ENCODE data around the gene DUSP10.

The DUSP10 gene

DNA sequence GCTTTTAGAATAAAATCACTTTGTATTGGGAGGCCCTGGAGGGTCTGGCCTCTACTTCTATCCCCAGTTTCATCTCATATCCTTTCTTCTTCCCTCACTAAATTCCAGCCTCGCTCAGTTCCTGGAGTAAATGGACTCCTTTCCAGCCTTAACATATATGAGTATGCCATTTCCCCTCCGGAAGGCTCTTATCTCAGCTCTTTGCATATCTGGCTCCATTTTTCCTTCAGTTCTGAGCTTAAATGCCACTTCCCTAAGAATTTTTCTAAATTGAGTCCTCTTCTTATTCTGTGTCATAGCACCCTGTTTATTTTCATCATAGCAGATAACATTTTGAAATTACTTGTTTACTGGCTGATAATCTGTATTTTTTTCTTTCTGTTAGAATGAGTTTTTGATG lies 20.2 kb upstream of the DUSP10 start:
- DNase-seq: no peak

DNA sequence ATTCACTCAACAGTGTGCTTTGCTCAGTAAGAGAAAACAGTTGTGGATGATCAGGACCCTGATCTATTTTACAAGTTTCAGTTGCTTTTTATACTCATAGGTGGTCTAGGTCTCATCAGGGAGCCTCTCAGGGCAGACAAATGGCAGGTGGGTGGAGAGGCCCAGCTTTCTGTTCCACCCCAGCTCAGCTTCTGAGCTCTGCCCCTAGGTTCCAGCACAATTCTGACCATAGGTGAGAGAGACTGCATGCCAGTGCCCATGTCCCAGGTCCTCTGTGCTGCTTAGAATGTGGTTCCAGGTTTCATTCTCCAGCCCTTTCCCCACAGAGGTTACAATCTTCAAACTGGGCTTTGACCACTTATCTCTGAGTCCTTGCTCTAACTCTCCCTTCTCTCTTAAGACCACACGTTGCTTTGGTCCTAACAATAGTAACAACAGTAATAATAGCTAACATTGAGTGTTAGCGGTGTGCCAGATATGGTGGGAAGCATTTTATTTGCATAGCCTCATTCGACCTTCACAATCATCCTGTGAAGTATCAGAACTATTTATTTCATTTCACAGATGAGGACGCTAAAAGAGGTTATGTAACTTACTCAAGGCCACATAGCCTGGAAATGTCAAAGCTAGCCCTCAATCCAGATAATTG lies 19.6 kb upstream of the DUSP10 start:
- DNase-seq: no peak

DNA sequence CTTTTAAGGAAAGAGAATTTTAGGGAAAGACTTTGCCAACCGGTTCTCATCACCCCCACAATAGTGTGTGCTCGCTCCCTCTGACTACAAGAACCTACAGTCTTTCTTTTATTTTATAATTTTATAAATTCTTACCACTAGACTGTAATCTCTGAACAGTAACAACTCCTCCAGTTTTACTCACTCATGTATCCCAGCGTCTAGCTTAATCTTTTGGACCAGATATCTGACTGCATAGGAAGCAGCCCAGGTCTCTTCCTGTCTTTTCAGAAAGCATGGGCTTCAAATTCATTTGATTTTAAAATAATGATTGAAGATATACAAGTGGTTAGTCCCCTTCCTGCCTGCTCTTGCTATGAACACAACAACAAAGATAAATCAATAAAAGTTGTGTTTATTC lies 19.0 kb upstream of the DUSP10 start:
- no peak for DNase-seq

DNA sequence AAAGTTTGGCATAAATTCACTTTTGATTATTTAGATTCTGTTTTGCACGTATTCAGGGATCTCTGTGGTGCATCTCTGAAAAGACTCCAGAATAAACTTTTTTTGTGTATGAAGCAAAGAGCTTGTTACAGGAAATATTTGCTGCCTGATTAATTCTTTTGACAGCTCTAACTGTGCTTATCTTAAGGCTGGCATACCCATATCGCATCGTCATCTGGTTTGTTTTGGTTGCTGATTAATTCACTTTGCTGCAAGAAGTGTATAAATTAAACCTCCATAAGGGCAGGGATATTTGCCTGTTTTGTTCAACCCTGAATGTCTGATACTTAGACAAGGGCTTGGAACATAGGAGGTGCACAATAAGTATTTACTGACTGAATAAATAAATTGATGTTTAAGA lies 17.5 kb upstream of the DUSP10 start:
- no peak for DNase-seq

DNA sequence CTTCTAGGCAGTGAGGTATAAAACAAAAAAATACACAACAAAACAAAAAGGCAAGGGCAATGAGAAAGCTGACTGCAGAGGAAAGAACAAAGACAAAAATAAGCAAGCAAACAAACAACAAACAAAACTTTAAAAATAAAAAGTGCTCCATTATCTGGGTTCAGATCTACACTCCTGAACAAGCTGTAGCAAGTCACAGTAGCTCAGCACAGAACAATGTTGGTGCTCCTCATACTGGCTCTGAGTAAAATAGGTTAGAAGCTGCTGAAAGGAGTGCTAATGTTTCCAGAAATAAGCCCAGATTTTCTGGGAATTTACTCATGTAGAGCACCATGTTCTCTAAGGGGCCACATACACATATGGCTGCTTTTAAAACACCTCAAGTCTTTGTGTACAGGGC lies 16.6 kb upstream of the DUSP10 start:
- no peak for DNase-seq

DNA sequence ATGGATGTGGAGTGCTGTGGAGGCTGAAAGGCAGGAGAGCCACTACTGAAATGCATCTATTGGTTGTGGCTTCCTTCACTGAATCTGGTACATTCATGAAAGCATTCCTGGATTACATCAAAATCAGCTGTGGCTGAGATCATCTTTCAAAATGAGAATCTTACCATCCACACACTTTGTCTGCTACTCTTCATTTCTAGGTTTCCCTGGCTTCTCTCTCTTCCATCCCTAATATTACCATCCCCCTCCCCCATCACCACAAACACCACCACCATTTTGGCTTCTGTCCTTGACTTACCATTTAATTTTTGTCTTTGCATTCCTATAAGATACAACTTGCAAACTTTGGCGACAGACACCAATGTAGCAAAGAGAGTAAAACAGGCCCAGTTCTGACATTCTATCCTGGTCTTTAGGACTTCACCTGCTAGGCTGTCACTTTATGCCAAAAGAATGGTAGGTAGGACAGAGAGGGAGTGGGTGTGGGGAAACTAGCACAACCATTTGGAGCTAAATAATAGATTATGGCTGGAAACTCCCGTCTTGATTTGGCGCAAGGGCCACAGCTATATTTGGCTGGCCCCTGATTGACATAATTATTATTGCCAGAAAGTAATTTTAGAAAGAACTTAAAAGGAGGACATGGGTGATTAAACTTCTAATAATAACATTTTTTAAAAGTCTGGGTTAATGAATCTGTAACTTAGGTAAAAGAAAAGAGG lies 15.1 kb upstream of the DUSP10 start:
- no peak for DNase-seq

DNA sequence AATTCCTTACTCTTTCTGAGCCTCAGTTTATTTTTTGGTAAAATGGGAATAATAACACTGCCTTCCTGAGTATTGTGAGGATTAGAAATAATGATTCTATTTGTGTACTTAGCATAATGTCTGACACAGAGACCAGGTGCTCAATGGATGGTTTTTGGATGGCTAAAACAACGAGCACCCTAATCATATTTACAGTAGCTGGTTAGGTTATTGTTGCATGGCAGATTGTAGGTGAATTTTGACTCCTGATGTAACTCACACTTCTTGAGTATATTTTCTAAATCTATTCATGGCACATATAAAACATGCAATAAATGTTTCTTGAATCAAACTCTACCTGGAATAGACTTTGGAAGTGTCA lies 11.9 kb upstream of the DUSP10 start:
- no peak for DNase-seq

DNA sequence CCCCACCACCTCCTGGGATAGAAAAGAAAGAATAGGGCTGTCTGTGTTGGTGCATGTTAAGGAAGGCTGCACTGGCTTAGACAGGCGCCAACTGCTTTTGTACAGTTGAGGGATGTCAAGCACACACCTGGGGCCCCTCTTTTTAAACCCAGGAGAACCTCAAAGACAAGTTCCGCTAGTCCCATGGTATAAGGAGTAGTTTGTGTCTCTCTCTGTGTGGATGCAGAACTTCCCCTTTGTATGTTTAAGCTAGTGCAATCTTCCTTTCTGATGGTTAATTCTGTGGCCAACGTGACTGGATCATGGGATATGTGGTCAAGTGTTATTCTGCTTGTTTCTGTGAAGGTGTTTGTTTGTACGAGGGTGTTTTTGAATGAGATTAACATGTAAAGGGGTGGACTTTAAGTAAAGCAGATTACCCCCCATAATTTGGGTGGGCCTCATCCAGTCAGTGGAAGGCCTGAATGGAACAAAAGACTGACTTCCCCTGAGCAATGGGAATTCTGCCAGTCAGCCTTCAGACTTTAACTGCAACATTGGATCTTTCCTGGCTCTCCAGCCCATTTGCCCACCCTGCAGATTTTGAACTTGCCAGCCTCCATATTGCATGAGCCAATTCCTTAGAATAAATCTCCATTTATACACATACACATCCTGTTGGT lies 9.5 kb upstream of the DUSP10 start:
- no peak for DNase-seq

DNA sequence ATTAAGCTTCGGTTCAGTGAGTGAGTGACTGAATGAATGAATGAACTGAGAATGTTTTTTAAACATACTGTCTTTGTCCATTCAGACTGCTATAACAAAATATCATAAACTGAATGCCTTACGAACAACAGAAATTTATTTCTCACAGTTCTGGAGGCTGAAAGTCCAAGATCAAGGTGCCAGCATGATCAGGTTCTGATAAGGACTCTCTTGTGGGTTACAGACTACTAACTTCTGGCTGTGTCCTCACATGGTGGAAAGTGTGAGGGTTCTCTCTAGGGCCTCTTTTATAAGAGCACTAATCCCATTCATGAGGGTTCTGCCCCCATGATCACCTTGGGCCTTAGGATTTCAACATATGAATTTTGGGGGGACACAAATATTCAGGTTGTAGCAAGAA lies 7.1 kb upstream of the DUSP10 start:
- no peak for DNase-seq

DNA sequence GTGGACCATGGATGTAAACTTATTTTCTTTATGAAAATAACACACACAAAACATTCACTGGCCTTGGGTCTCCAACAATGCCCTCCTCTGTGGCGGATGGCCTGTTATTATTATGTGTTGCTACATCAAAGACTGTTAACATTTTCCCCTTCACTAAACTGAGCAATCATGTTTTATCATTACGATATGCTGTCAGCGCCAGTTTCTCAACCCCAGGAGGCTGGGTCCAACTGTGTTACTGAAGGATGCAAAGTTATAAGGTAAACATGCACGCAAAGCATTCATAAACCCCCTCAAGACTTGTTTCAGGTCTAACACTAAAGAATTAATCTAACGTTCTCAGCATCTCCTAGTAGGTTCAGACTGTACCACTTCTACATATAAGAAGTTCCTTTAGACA lies 6.0 kb upstream of the DUSP10 start:
- DNase-seq: no peak

DNA sequence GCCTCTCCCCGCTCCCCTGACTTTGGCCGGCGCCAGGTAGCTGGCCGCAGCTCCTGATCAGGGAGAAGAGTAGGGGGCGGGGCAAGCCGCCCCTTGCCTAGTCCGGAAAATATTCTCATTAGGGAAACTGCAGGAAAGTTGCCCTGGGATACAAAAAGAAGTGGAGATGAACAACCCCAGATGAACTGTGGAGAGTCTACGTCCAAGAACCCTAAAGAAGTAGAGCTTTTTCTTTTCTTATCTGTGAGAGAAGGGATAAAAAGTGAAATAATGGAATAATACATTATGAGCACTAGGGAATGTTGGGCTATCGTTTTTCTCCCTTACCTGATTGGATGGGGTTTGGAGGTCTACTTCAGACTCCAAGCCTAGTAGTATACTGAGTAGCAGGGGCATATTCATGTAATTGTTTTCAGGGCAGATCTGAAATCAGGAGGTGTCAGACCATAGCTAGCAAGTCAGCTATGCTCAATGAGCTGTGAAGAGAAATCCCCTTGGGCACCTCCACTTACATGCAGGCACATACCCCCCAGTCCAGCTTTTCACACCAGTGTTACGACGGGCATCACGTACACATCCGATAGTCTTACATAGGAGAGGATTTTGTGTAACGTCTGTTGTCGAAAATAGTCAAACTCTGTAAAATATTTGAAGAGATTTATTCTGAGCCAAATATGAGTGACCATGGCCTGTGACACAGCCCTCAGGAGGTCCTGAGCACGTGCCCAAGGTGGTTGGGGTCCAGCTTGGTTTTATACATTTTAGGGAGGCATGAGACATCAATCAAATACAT lies 1.7 kb upstream of the DUSP10 start:
- DNase-seq: no peak

DNA sequence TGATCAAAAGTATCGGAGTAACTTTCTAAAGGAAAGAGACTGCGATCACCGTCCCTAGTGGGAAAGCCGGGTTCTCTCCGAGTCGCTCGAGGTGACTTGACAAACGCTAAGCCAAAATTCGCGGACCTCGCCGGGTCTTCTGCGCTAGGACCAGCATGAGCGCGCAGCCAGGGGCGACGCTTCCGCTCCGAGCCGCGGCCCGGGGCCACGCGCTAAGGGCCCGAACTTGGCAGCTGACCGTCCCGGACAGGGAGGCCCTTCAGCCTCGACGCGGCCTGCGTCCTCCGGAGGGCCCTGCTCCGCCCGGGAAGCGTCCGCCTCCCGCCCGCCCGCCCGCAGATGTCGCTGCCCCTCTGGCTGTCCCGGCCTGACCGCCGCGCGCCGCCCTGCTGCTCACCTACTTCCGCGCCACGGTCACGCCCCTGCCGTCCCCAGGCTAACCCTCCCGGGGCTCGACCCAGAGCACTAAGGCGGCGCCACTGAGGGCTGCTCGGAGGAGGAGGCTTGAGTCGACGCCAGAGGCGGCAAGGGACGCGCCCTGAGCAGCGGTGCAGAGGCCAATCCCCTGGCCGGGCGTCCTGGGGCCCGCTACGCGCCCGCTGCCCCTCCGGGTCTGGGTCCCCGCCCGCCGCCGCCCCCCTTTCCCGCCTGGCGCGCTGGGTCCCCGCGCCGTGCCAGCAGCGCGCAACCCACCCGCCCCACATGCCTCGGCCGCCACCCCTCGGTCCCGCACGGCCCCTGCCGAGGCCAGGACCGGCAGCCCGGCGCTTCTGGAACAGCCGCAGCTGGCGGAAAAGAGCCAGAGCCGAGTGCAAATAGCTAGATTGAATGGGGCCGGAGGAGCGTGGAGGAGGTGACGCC lies 896 bp upstream of the DUSP10 start:
- peak; percentile 69 for DNase-seq

DNA sequence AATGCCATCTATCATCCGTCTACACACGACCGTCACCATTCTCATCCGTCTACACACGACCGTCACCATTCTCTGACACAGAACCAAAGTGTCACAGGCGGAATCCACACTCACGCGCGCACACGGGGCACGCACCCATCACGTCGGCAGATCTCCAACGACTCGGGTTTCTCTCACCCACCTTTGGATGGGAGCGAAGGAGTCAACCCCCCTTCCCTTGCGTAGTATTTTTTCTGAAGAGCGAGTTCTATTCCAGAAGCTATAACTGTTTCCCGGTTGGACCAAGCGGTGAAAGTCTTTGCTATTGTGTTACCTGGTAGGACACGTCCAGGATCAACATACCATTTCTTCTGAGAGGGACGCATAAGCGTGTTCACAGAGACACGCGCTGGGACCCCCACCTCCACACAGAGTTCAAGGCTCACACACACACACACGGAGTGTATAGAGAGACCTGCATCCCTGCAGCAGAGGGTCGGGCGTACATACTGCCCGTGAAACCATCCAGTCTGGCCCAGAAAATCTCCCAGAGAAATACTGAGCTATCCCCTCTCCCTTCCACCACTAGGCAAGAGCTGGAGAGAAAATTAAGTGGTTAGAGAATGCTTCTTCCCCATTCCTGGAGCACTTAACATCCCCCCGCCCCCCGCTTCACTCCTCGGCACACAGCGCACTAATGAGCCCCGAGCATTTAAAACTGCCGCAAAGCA lies 741 bp downstream of the DUSP10 start:
- DNase-seq: no peak

DNA sequence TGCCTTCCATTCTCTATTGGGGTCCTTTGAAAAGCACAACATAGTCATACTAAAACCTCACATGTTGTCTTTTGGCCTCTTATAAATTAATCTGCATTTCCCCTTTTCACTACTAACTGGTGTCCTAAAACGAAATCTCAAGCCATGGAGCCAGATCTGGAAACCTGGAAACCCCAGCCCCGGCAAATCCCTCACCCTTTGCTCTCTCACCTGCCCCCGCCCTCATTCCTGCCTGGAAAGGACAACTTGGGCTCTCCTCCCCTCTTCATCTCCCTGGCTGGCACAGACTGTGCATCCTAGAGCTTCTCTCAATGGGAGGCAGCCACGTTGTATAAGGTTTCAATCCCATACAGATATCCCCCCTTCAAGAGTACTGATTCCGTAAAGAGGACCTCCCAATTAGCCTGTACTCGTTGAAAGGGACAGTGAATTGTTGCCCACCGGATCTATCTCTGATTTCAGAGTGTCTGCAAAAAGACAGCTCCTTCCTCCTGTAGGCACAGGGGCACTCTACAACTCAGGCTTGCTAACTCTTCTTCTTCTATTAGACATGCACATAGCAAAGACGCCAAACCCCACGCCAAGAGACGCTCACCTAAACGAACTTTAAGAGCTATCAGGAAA lies 1.4 kb downstream of the DUSP10 start:
- DNase-seq: no peak

DNA sequence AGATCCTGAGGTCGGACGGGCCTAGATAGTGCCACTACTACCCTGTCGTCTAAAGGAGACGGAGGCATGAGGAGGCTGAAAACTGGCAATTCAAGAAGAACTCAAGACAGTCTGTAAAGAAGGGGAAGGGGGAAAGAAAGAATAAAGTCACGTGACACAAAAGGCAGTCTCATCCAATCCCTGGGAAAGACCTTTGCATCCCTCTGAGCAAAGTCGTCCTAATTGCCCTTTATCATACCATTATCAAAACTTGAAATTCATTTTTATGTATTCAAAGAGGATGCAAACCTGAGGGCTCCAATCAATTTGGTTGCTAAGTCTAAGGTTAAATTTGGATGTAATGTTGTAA lies 2.2 kb downstream of the DUSP10 start:
- DNase-seq: no peak

DNA sequence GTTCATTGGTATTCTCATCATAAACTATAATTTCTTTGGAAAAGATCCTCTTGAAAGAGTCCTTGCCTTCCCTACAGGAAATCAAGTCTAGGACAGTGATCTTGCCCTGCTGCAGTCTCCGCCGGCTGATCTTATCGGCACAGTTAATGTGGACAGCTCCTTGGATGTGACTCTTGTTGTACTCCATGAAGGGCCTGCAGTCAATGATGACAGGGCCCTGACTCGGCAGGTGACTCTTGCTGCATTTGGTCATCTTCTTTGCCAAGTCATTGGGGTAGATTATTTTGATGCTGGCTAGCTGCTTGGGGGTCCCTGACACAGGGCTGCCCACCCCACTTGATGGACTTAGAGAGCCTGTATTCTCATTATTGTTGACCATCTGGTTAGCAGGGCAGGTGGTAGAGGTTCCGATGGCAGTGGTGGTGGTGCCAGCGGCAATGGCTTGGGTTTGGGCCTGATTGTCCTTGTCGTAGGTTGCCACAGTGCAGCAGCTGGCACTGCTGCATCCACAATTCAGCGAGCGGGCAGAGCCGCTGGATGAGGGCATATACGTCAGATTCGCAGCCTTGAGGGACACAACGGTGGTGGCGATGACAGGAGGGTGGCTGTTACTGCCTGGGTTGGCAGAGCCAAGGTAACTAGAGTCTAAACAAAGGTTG lies 2.7 kb downstream of the DUSP10 start:
- DNase-seq: no peak

DNA sequence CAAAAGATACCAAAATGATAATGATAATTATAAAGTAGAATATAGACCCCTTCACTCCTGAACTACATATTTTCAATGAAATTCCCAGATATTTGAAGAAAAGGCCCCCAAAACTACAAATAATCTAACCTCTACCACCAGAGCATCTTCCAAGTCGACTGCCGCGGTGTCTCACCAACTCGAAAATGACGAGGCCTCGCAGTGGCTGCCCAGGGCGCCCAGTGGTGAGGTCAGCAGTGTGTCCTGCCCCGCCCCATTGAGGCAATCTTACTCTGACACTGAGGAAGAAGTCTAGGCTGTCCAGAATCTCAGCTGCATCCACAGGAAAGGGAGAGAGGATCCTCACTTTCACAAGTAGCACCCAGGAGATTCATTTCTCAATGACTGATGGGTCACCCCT lies 5.2 kb downstream of the DUSP10 start:
- DNase-seq: no peak

DNA sequence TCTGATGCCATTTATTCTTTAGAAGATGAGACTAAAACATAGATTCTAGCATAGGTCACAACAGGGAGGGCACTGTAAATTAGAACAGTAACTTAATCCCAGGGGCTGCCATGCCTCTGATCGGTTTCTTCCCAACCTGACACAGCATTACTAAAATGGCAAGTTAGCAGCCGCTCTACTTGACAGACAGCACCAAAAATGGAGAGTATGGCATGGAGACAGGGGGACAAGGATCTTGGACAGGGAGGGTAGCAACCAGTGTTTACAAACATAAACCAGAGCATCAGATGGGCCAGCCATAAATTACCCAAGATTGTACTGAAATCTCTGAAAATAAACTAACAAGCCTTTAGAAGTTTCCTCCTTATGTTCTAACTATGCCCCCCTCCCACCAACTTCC lies 5.9 kb downstream of the DUSP10 start:
- no peak for DNase-seq

DNA sequence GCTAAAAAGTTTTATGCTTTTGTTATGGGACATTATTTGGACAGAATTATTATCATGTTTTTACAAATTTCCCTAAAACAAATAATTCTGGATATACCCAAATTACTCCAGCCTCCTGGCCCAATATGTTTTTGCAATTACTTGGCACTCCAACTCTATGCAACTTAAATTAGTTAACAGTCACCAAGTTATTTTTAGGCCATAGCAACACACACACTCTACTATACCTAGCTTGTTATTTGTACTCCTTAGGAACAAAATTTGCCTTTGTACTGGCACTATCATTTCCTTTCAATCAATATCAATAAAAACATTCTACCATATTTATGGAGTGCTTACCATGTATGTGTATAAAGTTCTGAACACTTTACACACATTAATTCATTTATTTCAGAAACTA lies 7.7 kb downstream of the DUSP10 start:
- DNase-seq: no peak

DNA sequence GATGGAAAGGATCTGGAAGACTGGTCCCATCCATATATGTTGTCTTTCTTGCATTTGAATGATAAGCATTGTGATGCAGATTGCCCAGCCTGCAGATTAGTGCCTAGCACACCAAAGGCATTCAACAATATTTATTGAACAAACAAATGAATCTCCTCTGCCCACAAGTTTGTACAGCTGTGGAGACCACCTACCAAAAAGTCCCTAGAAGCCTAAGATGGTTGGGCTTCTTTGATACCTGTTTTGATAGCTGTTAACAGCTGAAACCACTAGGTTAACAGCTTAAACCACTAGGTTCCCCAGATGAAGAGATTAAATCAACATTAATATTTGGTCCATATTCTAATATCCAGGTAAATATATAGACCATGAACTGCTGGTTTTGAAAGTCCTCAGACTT lies 9.8 kb downstream of the DUSP10 start:
- DNase-seq: no peak

DNA sequence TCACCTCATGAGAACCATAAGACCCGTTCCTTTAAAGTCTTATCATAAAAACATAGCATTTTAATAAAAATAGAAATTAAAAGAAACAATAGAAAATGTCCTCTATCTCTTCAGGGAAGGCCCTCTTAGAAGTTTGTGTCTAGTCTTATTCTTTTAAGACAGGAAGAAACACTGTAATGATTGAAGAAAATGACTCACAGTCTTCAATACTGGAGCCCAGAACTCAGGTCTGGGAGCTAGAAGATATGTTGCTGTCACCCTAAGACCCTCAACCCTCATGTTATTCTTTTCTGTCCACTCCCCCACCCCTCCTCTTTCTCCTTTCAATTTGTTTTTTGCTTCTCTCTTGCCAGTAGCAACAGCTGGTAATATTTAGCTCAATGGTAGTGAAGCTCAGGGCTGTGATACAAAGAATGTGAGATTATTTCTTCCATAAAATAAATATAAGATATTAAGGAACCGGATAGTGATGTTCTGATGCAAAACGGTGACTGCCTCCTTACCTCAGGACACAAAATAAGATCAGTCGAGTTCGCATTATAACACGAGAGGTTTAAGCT lies 12.0 kb downstream of the DUSP10 start:
- DNase-seq: no peak

Measured in activated effector memory CD4-positive, alpha-beta T cell treated with Interleukin-2 at 50 U/mL for 16 hours (primary cell).